B cell (primary cell): ENCODE measurements around the gene ZP2. TPM values are rescaled to one million over a fixed set of nuclear protein-coding genes. Genes with fewer than 3 reads are reported as not detected.

Source experiments
- ATAC-seq: fragments of 200-7000 bp; cut with Tn5 transposase; one replicate; pipeline ENCODE4 v1.10.0; 2021; ENCODE audit warnings: low read depth, mild to moderate bottlenecking, moderate number of reproducible peaks, moderate library complexity
- CTCF ChIA-PET: fragments of 350-600 bp; sonication (Branson Sonifier 250); formaldehyde crosslinking; loops from one replicate; lab custom pipeline; 2021; ENCODE audit warnings: antibody characterized with exemption, inconsistent platforms; lab: Charles Lee
- POLR2A ChIA-PET: fragments of 350-600 bp; sonication (Branson Sonifier 250); formaldehyde crosslinking; loops from one replicate; lab custom pipeline; 2021; ENCODE audit warnings: antibody characterized with exemption; lab: Charles Lee
- DNase-seq: peaks from one replicate; pipeline ENCODE4 v3.0.0; 2013
- H2AFZ ChIP-seq: 2 replicates; pipeline ENCODE4 v1.6.1; 2012; ENCODE audit warnings: mild to moderate bottlenecking, low read depth, low read length; ENCODE audit not compliant: insufficient read depth, poor library complexity, severe bottlenecking
- H3K27ac ChIP-seq, 2 donors: 1 replicate in 1 of 2; 2 replicates in 1 of 2; pipeline ENCODE4 v1.5.1; 2012 to 2013; ENCODE audit warnings: low read length in 2 of 2, mild to moderate bottlenecking in 2 of 2, moderate library complexity in 1 of 2
- H3K27me3 ChIP-seq, 4 experiments: fragments of 200-600 bp in 1 of 4; sonication (generic) in 1 of 4; replicated peaks in 1 of 4; 1 replicate in 2 of 4; 2 replicates in 2 of 4; pipeline versions ENCODE4 v1.6.1 to v1.7.0; 2013 to 2016; ENCODE audit warnings: low read length in 3 of 4, mild to moderate bottlenecking in 2 of 4, mixed read lengths in 1 of 4, moderate library complexity in 1 of 4; ENCODE audit not compliant: insufficient read depth in 4 of 4, control insufficient read depth in 3 of 4; ENCODE audit errors: control extremely low read depth in 1 of 4
- H3K36me3 ChIP-seq, 2 experiments: replicated peaks in 1 of 2; 1 replicate in 1 of 2; 2 replicates in 1 of 2; pipeline versions ENCODE4 v1.6.1 to v1.7.1; 2013; ENCODE audit warnings: low read length in 1 of 2; ENCODE audit not compliant: insufficient read depth in 2 of 2, control insufficient read depth in 1 of 2; ENCODE audit errors: control extremely low read depth in 1 of 2, extremely low read depth in 1 of 2
- H3K4me1 ChIP-seq, 2 donors: fragments of 200-600 bp in 1 of 2; sonication (generic) in 1 of 2; 1 replicate in 1 of 2; 2 replicates in 1 of 2; pipeline versions ENCODE4 v1.5.1 to v1.6.1; 2013 to 2017; ENCODE audit warnings: low read length in 2 of 2; ENCODE audit not compliant: control insufficient read depth in 2 of 2, insufficient read depth in 2 of 2
- H3K4me2 ChIP-seq: replicated peaks from 2 replicates; pipeline ENCODE3; 2012; ENCODE audit warnings: mild to moderate bottlenecking, low read depth, low read length; ENCODE audit not compliant: poor library complexity, severe bottlenecking
- H3K4me3 ChIP-seq, 5 experiments: fragments of 200-600 bp in 1 of 5; sonication (generic) in 1 of 5; 1 replicate in 3 of 5; 2 replicates in 2 of 5; pipeline versions ENCODE4 v1.5.1 to v1.7.0; 2011 to 2016; ENCODE audit warnings: low read length in 4 of 5, mild to moderate bottlenecking in 4 of 5, low read depth in 2 of 5, control low read depth in 1 of 5, moderate library complexity in 1 of 5; ENCODE audit not compliant: insufficient read depth in 1 of 5; ENCODE audit errors: control extremely low read depth in 1 of 5, extremely low read depth in 1 of 5
- H3K79me2 ChIP-seq: fragments of 200-600 bp; sonication (generic); one replicate; pipeline ENCODE4 v1.6.0; 2016; ENCODE audit warnings: low read length; ENCODE audit not compliant: control insufficient read depth, insufficient read depth
- H3K9ac ChIP-seq: fragments of 200-600 bp; sonication (generic); 2 replicates; pipeline ENCODE4 v1.6.1; 2017; ENCODE audit warnings: mild to moderate bottlenecking, low read length, moderate library complexity
- H3K9me3 ChIP-seq, 3 donors: one replicate each; pipeline versions ENCODE4 v1.6.1 to v1.7.1; 2013; ENCODE audit warnings: low read length in 2 of 3; ENCODE audit not compliant: control insufficient read depth in 2 of 3, insufficient read depth in 1 of 3; ENCODE audit errors: control extremely low read depth in 1 of 3
- H4K20me1 ChIP-seq: 2 replicates; pipeline ENCODE4 v1.6.0; 2012; ENCODE audit warnings: mild to moderate bottlenecking, low read length; ENCODE audit not compliant: insufficient read depth, control insufficient read depth, poor library complexity, severe bottlenecking
- H3K27ac Mint-ChIP-seq: one replicate; pipeline ENCODE4 v1.8.0; 2021; ENCODE audit warnings: mixed read lengths
- H3K27me3 Mint-ChIP-seq: one replicate; pipeline ENCODE4 v1.8.0; 2021; ENCODE audit warnings: mixed read lengths
- H3K4me1 Mint-ChIP-seq: one replicate; pipeline ENCODE4 v1.8.0; 2021; ENCODE audit warnings: mixed read lengths
- H3K4me3 Mint-ChIP-seq: one replicate; pipeline ENCODE4 v1.8.0; 2021; ENCODE audit warnings: mixed read lengths
- H3K9me3 Mint-ChIP-seq: one replicate; pipeline ENCODE4 v1.8.0; 2022; ENCODE audit warnings: mixed read lengths; ENCODE audit not compliant: insufficient read depth
- CTCF ChIP-seq: fragments of 200-600 bp; IDR thresholded peaks from one replicate; pipeline ENCODE4 v1.8.0; 2022; ENCODE audit warnings: antibody characterized with exemption, mild to moderate bottlenecking
- EZH2 ChIP-seq: IDR thresholded peaks from 2 replicates; pipeline ENCODE4 v1.6.1; 2012; ENCODE audit warnings: borderline replicate concordance, low read depth, mild to moderate bottlenecking, moderate library complexity, low read length; ENCODE audit not compliant: insufficient read depth, poor library complexity, severe bottlenecking
- WGBS: methylation state at CpG from one replicate; pipeline ENCODE4 v1.1.5; 2013; ENCODE audit warnings: missing lambda C conversion rate; ENCODE audit not compliant: insufficient coverage; 5-methylcytosine and 5-hydroxymethylcytosine counted together
- intact Hi-C: fragments of 100-400 bp; cut with micrococcal nuclease; formaldehyde crosslinking; loops from one replicate; pipeline ENCODE4 v1.10.0; 2022
- polyA plus RNA-seq: library from polyadenylated mRNA; depleted of rRNA; stranded (reverse); fragments of >200 nt; gene quantifications from 2 replicates; pipeline ENCODE4 v1.2.3, GENCODE V29; 2012
- total RNA-seq, 2 donors: library from RNA; stranded (reverse); fragments of 120-200 nt in 1 of 2; gene quantifications; 1 replicate in 1 of 2; 2 replicates in 1 of 2; pipeline versions ENCODE4 v1.2.3 to v1.2.4, GENCODE V29; 2013 to 2022

Gene ZP2
- total and polyA plus RNA-seq, 2 donors (not counting 1 experiment from before 2014, with no cell fraction given), result not detected

- Mint-ChIP-seq H3K4me3 (no peak overlapping the region), H3K4me1 (peaks cover 18% of the 10 kb centered on the region), H3K9me3 (no peaks in the 10 kb centered on the region), H3K27ac (no peak overlapping the region), H3K27me3 (peaks cover 20% of the 10 kb centered on the region)
- TF ChIP-seq EZH2 (no peak), CTCF (no peak)
- Histone ChIP-seq H3K27ac (no peak overlapping the region), H3K79me2 (no peaks in the 10 kb centered on the region), H3K9ac (no peak overlapping the region), H2AFZ (no peak overlapping the region), H3K4me1 (peaks cover 12% of the 10 kb centered on the region in 2 donors), H3K4me2 (peak overlapping the region; percentile 9), H3K36me3 (no peaks in the 10 kb centered on the region), H4K20me1 (no peaks in the 10 kb centered on the region), H3K27me3 (peaks cover 0 to 4% (median 2%) of the 10 kb centered on the region in 4 experiments), H3K4me3 (no peak overlapping the region), H3K9me3 (peaks cover 0 to 5% (median 5%) of the 10 kb centered on the region in 3 donors)
- 22% methylated on average over 6 of the region's 6 CpGs for WGBS
- ATAC-seq, result no peak
- intact Hi-C loops, result no loop called here
- DNase-seq, result no peak
- ChIA-PET POLR2A (no interaction called here), CTCF (interaction anchor here (1.6 kb wide), 1 partner anchor 1488 kb away, joined by 4 read pairs; no protein-coding TSS in a partner anchor)
Measured at GRCh38 chr16:21194771-21195301, 16.5 kb downstream of the ZP2 start.

- H3K27ac ChIP-seq, result no peak overlapping the region
- no peak overlapping the region for H3K27ac Mint-ChIP-seq
- CTCF ChIA-PET, result no interaction called here
Measured at GRCh38 chr16:21192991-21193390, 18.4 kb downstream of the ZP2 start.

More at GRCh38 chr16:21192991-21193390, 18.4 kb downstream of the ZP2 start:
- ATAC-seq (no peak), DNase-seq (no peak)
- Histone ChIP-seq H3K4me2 (no peak overlapping the region), H3K4me1 (peaks cover 15 to 27% of the 10 kb centered on the region in 2 donors), H2AFZ (no peak overlapping the region), H4K20me1 (no peaks in the 10 kb centered on the region), H3K4me3 (no peak overlapping the region), H3K27me3 (peaks cover 0 to 4% (median 0%) of the 10 kb centered on the region in 4 experiments), H3K79me2 (no peaks in the 10 kb centered on the region), H3K9me3 (peaks cover 0 to 5% (median 5%) of the 10 kb centered on the region in 3 donors), H3K36me3 (no peaks in the 10 kb centered on the region), H3K9ac (no peak overlapping the region)
- Mint-ChIP-seq H3K4me1 (peaks cover 29% of the 10 kb centered on the region), H3K27me3 (peaks cover 9% of the 10 kb centered on the region), H3K4me3 (no peak overlapping the region), H3K9me3 (no peaks in the 10 kb centered on the region)
- intact Hi-C loops, result no loop called here
- POLR2A ChIA-PET, result no interaction called here
- WGBS, result no CpG with 5 or more reads among the region's 1 CpG
- TF ChIP-seq EZH2 (no peak), CTCF (no peak)
